ENCODE data around the gene SPACDR. TPM values are rescaled to one million over a fixed set of nuclear protein-coding genes. Genes with fewer than 3 reads are reported as not detected.
A peak's percentile ranks its signal among the peaks of the same experiment; 100 is the strongest.

SPACDR gene
- total and polyA plus RNA-seq, 5 donors from 2014 or later, result 0.32 to 3.7 (median 0.32) TPM; not detected in 2

GRCh38 chr7:100413346-100413745 lies 50.7 kb downstream of the SPACDR start:
- peaks cover 5% of the 10 kb centered on the region for H3K36me3 Mint-ChIP-seq
- no peak overlapping the region for H3K27ac ChIP-seq (ENCODE audit: insufficient read depth, low read length, poor library complexity, severe bottlenecking)
- H3K27me3 ChIP-seq (ENCODE audit: control insufficient read depth, insufficient read depth, low read length), result peaks cover 3% of the 10 kb centered on the region
- H3K9me3 Mint-ChIP-seq, result peaks cover 0 to 2% (median 0%) of the 10 kb centered on the region in 7 donors
- no peaks in the 10 kb centered on the region for H3K4me1 ChIP-seq (ENCODE audit: control insufficient read depth, insufficient read depth, low read length, poor library complexity, severe bottlenecking)
- DNase-seq (no peak), ATAC-seq (ENCODE audit: low read depth in 2 of 2) (no peak)
- H3K4me3 ChIP-seq (ENCODE audit: low read depth, low read length), result no peak overlapping the region
- peaks cover 0 to 6% (median 0%) of the 10 kb centered on the region in 4 donors for H3K4me1 Mint-ChIP-seq
- H3K4me3 Mint-ChIP-seq, result peak overlapping the region in 1 of 4 donors; percentile 2
- H3K27ac Mint-ChIP-seq, result no peak overlapping the region
- no peaks in the 10 kb centered on the region for H3K9me3 ChIP-seq (ENCODE audit: control insufficient read depth in 2 of 2, low read length in 2 of 2)
- peaks cover 6% of the 10 kb centered on the region for H3K27me3 Mint-ChIP-seq
- H3K36me3 ChIP-seq (ENCODE audit: control insufficient read depth, insufficient read depth, low read length), result no peaks in the 10 kb centered on the region

DNA sequence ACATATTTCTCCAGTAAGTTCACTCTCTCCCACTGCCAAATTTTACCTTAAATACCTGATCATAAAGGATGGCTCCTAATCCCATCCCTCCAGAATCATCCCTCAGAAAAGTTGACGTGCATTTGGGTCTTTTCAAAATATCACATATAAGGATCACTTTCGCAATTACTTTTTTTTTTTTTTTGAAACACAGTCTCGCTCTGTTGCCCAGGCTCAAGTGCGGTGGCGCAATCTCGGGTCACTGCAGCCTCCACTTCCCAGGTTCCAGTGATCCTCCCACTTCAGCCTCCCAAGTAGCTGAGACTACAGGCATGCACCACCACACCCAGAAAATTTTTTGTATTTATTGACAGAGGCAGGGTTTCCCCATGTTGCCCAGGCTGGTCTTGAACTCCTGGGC lies 53.0 kb downstream of the SPACDR start:
- H3K36me3 ChIP-seq (ENCODE audit: control insufficient read depth, insufficient read depth, low read length), result no peaks in the 10 kb centered on the region
- no peak for ATAC-seq (ENCODE audit: low read depth in 2 of 2)
- H3K4me1 Mint-ChIP-seq, result peaks cover 0 to 6% (median 1%) of the 10 kb centered on the region in 4 donors

DNA sequence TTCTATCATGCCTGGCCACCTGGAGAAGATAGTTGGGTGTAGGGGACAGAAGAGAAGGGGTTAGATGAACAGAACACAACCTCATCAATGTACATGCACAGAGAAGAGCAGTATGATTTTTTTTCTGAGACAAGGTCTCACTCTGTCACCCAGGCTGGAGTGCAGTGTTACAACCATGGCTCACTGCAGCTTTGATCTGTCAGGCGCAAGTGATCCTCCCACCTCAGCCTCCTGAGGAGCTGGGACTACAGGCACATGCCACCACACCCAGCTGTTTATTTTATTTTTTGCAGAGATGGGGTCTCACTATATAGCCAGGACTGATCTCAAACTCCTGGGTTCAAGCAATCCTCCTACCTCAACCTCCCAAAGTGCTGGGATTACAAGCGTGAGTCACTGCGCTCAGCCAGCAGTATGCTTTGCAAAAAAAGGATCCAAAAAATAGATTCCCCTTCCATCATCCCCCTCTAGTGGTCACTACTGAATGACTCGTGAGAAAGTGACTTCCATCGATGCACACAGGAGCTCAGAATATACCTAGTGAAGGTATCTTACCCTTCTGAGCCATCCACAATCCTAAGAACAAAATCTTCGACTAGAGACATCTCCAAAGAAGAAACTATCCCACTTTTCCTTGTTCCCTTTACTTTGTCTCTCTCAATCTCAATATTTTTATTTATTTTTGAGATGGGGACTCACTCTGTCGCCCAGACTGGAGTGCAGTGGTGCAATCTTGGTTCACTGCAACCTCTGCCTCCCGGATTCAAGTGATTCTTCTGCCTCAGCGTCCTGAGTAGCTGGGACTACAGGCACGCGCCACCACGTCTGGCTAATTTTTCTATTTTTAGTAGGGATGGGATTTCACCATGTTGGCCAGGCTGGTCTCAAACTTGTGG lies 56.5 kb downstream of the SPACDR start:
- Mint-ChIP-seq H3K9me3 (peaks cover 0 to 2% (median 0%) of the 10 kb centered on the region in 7 donors), H3K4me1 (peaks cover 0 to 3% (median 0%) of the 10 kb centered on the region in 4 donors), H3K27me3 (peaks cover 20% of the 10 kb centered on the region), H3K4me3 (no peak overlapping the region), H3K36me3 (peaks cover 9% of the 10 kb centered on the region), H3K27ac (no peak overlapping the region)
- DNase-seq (peak; percentile 14 to 81 (median 64)), ATAC-seq (ENCODE audit: low read depth in 2 of 2) (peak; percentile 62 to 87)
- H3K27ac ChIP-seq (ENCODE audit: insufficient read depth, low read length, poor library complexity, severe bottlenecking), result no peak overlapping the region
- no peak overlapping the region for H3K4me3 ChIP-seq (ENCODE audit: low read depth, low read length)
- H3K4me1 ChIP-seq (ENCODE audit: control insufficient read depth, insufficient read depth, low read length, poor library complexity, severe bottlenecking), result no peaks in the 10 kb centered on the region
- no peaks in the 10 kb centered on the region for H3K36me3 ChIP-seq (ENCODE audit: control insufficient read depth, insufficient read depth, low read length)
- H3K9me3 ChIP-seq (ENCODE audit: control insufficient read depth in 2 of 2, low read length in 2 of 2), result no peaks in the 10 kb centered on the region
- peaks cover 6% of the 10 kb centered on the region for H3K27me3 ChIP-seq (ENCODE audit: control insufficient read depth, insufficient read depth, low read length)

More for the DNA sequence above, 53.0 kb downstream of the SPACDR start:
- Histone ChIP-seq H3K27ac (ENCODE audit: insufficient read depth, low read length, poor library complexity, severe bottlenecking) (no peak overlapping the region), H3K9me3 (ENCODE audit: control insufficient read depth in 2 of 2, low read length in 2 of 2) (no peaks in the 10 kb centered on the region), H3K4me3 (ENCODE audit: low read depth, low read length) (no peak overlapping the region), H3K27me3 (ENCODE audit: control insufficient read depth, insufficient read depth, low read length) (peaks cover 6% of the 10 kb centered on the region), H3K4me1 (ENCODE audit: control insufficient read depth, insufficient read depth, low read length, poor library complexity, severe bottlenecking) (no peaks in the 10 kb centered on the region)
- DNase-seq, result no peak
- Mint-ChIP-seq H3K27ac (no peak overlapping the region), H3K36me3 (peaks cover 9% of the 10 kb centered on the region), H3K4me3 (no peak overlapping the region), H3K9me3 (peaks cover 0 to 2% (median 0%) of the 10 kb centered on the region in 7 donors), H3K27me3 (peaks cover 14% of the 10 kb centered on the region)

DNA sequence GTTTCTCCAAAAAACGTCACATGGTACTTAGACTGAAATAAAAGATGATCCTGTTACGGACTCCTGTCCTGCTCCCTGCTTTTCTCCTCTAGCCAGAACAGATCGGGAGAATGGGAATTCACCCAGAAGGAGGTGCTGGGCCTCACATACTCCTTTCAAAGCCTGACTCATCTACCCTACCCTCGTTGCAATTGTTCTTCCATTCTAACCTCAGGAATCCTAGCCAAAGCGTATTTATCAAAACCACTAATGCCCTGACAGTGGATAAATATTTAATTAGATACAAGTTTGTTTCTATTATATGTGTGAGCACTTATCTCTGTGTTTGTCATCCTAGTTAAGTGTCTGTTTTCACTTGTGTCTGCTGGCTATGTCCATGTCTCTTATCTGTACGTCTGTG lies 57.3 kb downstream of the SPACDR start:
- Histone ChIP-seq H3K4me1 (ENCODE audit: control insufficient read depth, insufficient read depth, low read length, poor library complexity, severe bottlenecking) (no peaks in the 10 kb centered on the region), H3K27me3 (ENCODE audit: control insufficient read depth, insufficient read depth, low read length) (peaks cover 6% of the 10 kb centered on the region), H3K36me3 (ENCODE audit: control insufficient read depth, insufficient read depth, low read length) (no peaks in the 10 kb centered on the region), H3K9me3 (ENCODE audit: control insufficient read depth in 2 of 2, low read length in 2 of 2) (no peaks in the 10 kb centered on the region), H3K27ac (ENCODE audit: insufficient read depth, low read length, poor library complexity, severe bottlenecking) (no peak overlapping the region), H3K4me3 (ENCODE audit: low read depth, low read length) (no peak overlapping the region)
- Mint-ChIP-seq H3K9me3 (no peaks in the 10 kb centered on the region), H3K4me1 (peaks cover 0 to 3% (median 0%) of the 10 kb centered on the region in 4 donors), H3K27ac (no peak overlapping the region), H3K4me3 (no peak overlapping the region), H3K36me3 (peaks cover 9% of the 10 kb centered on the region), H3K27me3 (peaks cover 25% of the 10 kb centered on the region)
- no peak for DNase-seq
- no peak for ATAC-seq (ENCODE audit: low read depth in 2 of 2)

Other genes with a start within 250 kb of the SPACDR start
- 46.3 TPM for gene PVRIG, start 244.3 kb downstream of the SPACDR start, total RNA-seq
- gene PVRIG, start 244.3 kb downstream of the SPACDR start, polyA plus RNA-seq, result 100 to 1,000 TPM in 2 of 4 donors, 10 to 100 TPM in 2; 89.0 to 126 (median 97.6) TPM
- gene SPDYE3, start 156.6 kb downstream of the SPACDR start, total RNA-seq, result not detected
- 1 to 10 TPM; 4.5 to 7.2 (median 6.1) TPM for gene SPDYE3, start 156.6 kb downstream of the SPACDR start, polyA plus RNA-seq
- gene PILRB, start 106.1 kb downstream of the SPACDR start, total RNA-seq, result 88.0 TPM
- gene PILRB, start 106.1 kb downstream of the SPACDR start, polyA plus RNA-seq, result 1 to 10 TPM; 2.1 to 3.6 (median 2.5) TPM
- gene PILRA, start 90.8 kb downstream of the SPACDR start, total RNA-seq, result 13.2 TPM
- gene PILRA, start 90.8 kb downstream of the SPACDR start, polyA plus RNA-seq, result under 1 TPM in 2 of 4 donors, not detected in 2; 0.17 to 0.39 TPM
- 4.0 TPM for gene ZCWPW1, start 35.6 kb downstream of the SPACDR start, total RNA-seq
- 1 to 10 TPM; 2.2 to 5.4 (median 4.0) TPM for gene ZCWPW1, start 35.6 kb downstream of the SPACDR start, polyA plus RNA-seq
- 73.1 TPM for gene MEPCE, start 34.4 kb downstream of the SPACDR start, total RNA-seq
- gene MEPCE, start 34.4 kb downstream of the SPACDR start, polyA plus RNA-seq, result 10 to 100 TPM; 10.2 to 15.9 (median 13.5) TPM
- gene PPP1R35, start 27.8 kb downstream of the SPACDR start, total RNA-seq, result 52.8 TPM
- 10 to 100 TPM; 42.3 to 72.2 (median 49.4) TPM for gene PPP1R35, start 27.8 kb downstream of the SPACDR start, polyA plus RNA-seq
- 113 TPM for gene TSC22D4, start 15.0 kb upstream of the SPACDR start, total RNA-seq
- 10 to 100 TPM; 22.2 to 35.8 (median 33.4) TPM for gene TSC22D4, start 15.0 kb upstream of the SPACDR start, polyA plus RNA-seq
- 0.89 TPM for gene NYAP1, start 19.7 kb upstream of the SPACDR start, total RNA-seq
- not detected for gene NYAP1, start 19.7 kb upstream of the SPACDR start, polyA plus RNA-seq
- gene AGFG2, start 74.9 kb upstream of the SPACDR start, total RNA-seq, result 40.8 TPM
- 10 to 100 TPM; 11.7 to 21.6 (median 16.0) TPM for gene AGFG2, start 74.9 kb upstream of the SPACDR start, polyA plus RNA-seq
- gene SAP25, start 109.6 kb upstream of the SPACDR start, total RNA-seq, result 47.4 TPM
- under 1 TPM in 1 of 4 donors, not detected in 3; 0.47 TPM for gene SAP25, start 109.6 kb upstream of the SPACDR start, polyA plus RNA-seq
- 350 TPM for gene LRCH4, start 121.9 kb upstream of the SPACDR start, total RNA-seq
- 100 to 1,000 TPM; 115 to 136 (median 126) TPM for gene LRCH4, start 121.9 kb upstream of the SPACDR start, polyA plus RNA-seq
- not detected for gene FBXO24, start 122.1 kb upstream of the SPACDR start, total RNA-seq
- gene FBXO24, start 122.1 kb upstream of the SPACDR start, polyA plus RNA-seq, result under 1 TPM in 3 of 4 donors, not detected in 1; 0.21 to 0.26 (median 0.22) TPM
- gene PCOLCE, start 138.1 kb upstream of the SPACDR start, total RNA-seq, result 2.8 TPM
- gene PCOLCE, start 138.1 kb upstream of the SPACDR start, polyA plus RNA-seq, result 1 to 10 TPM in 1 of 4 donors, under 1 TPM in 2, not detected in 1; 0.23 to 1.5 (median 0.89) TPM
- gene MOSPD3, start 148.3 kb upstream of the SPACDR start, total RNA-seq, result 13.9 TPM
- 10 to 100 TPM; 13.8 to 22.9 (median 21.9) TPM for gene MOSPD3, start 148.3 kb upstream of the SPACDR start, polyA plus RNA-seq
- 8.0 TPM for gene TFR2, start 177.3 kb upstream of the SPACDR start, total RNA-seq
- gene TFR2, start 177.3 kb upstream of the SPACDR start, polyA plus RNA-seq, result 1 to 10 TPM; 1.2 to 2.0 (median 1.5) TPM
- not detected for gene ACTL6B, start 192.2 kb upstream of the SPACDR start, total RNA-seq
- gene ACTL6B, start 192.2 kb upstream of the SPACDR start, polyA plus RNA-seq, result not detected
- gene GNB2, start 209.5 kb upstream of the SPACDR start, total RNA-seq, result 160 TPM
- 10 to 100 TPM; 47.2 to 70.0 (median 66.8) TPM for gene GNB2, start 209.5 kb upstream of the SPACDR start, polyA plus RNA-seq
- 82.4 TPM for gene GIGYF1, start 230.0 kb upstream of the SPACDR start, total RNA-seq
- gene GIGYF1, start 230.0 kb upstream of the SPACDR start, polyA plus RNA-seq, result under 1 TPM; 0.71 to 0.89 (median 0.73) TPM
- gene POP7, start 241.9 kb upstream of the SPACDR start, total RNA-seq, result 11.3 TPM
- gene POP7, start 241.9 kb upstream of the SPACDR start, polyA plus RNA-seq, result 10 to 100 TPM; 57.2 to 63.0 (median 61.5) TPM